HepG2 (cell line): Measurements from ENCODE around the gene PCSK6. TPM values are rescaled to one million over a fixed set of nuclear protein-coding genes. Genes with fewer than 3 reads are reported as not detected.

ENCODE experiments used
- ATAC-seq: fragments of 200-7000 bp; cut with Tn5 transposase; 3 replicates; pipeline ENCODE4 v1.9.1; 2020; ENCODE audit warnings: mild to moderate bottlenecking, moderate library complexity
- BruUV-seq: library from RNA; stranded (reverse); fragments of 400-500 nt; replicated peaks from 2 replicates; lab custom pipeline; 2021; lab: Mats Ljungman, UMichigan
- CTCF ChIA-PET: fragments of 300-600 bp; formaldehyde crosslinking; extraction: SDS; loops from one replicate; lab custom pipeline; 2021; ENCODE audit warnings: low total read pairs, inconsistent platforms, low intra/inter-chr PET ratio; lab: Yijun Ruan, JAX
- POLR2A ChIA-PET: fragments of 350-600 bp; sonication (Branson Sonifier 250); formaldehyde crosslinking; loops from one replicate; lab custom pipeline; 2020; ENCODE audit warnings: antibody characterized with exemption, inconsistent platforms; lab: Yijun Ruan, JAX
- DNase-seq: peaks from one replicate; pipeline ENCODE4 v3.0.0-alpha.2; 2015; ENCODE audit warnings: low spot score
- FAIRE-seq: peaks from 3 replicates; lab custom pipeline; 2011; peaks lifted over from hg19 to GRCh38; lab: Jason Lieb, UNC
- H2AFZ ChIP-seq: one replicate; pipeline ENCODE4 v1.6.1; 2011; ENCODE audit warnings: low read length, inconsistent platforms
- H3K27ac ChIP-seq: fragments of 300-600 bp; 3 replicates; pipeline ENCODE4 v1.8.0; 2011; ENCODE audit warnings: mixed run types, mild to moderate bottlenecking, mixed read lengths, low read length, inconsistent platforms; ENCODE audit not compliant: insufficient read depth; ENCODE audit errors: extremely low read length
- H3K27me3 ChIP-seq, 2 experiments: fragments of 200-600 bp in 1 of 2; 2 replicates in 1 of 2; 3 replicates in 1 of 2; pipeline versions ENCODE4 v1.6.0 to v1.8.0; 2011; ENCODE audit warnings: low read length in 2 of 2, mild to moderate bottlenecking in 2 of 2, moderate library complexity in 2 of 2, inconsistent platforms in 1 of 2; ENCODE audit not compliant: insufficient read depth in 2 of 2, control insufficient read depth in 1 of 2
- H3K36me3 ChIP-seq, 2 experiments: fragments of 200-600 bp in 1 of 2; replicated peaks in 1 of 2; 2 replicates in 1 of 2; 3 replicates in 1 of 2; pipeline versions ENCODE4 v1.5.1 to v1.8.0; 2011; ENCODE audit warnings: low read length in 2 of 2, inconsistent platforms in 1 of 2; ENCODE audit not compliant: insufficient read depth in 2 of 2, control insufficient read depth in 1 of 2
- H3K4me1 ChIP-seq: 2 replicates; pipeline ENCODE4 v1.5.1; 2012; ENCODE audit warnings: low read length, inconsistent platforms; ENCODE audit not compliant: insufficient read depth
- H3K4me2 ChIP-seq: 2 replicates; pipeline ENCODE4 v1.6.0; 2011; ENCODE audit warnings: low read depth, low read length, inconsistent platforms
- H3K4me3 ChIP-seq, 3 experiments: fragments of 200-600 bp in 1 of 3; sonication (generic), shearing (Covaris generic) in 1 of 3; replicated peaks in 1 of 3; 2 replicates each; pipeline ENCODE4 v1.5.1; 2011 to 2016; ENCODE audit warnings: low read length in 3 of 3, inconsistent platforms in 2 of 3, low read depth in 2 of 3, mild to moderate bottlenecking in 2 of 3, control low read depth in 1 of 3, mixed read lengths in 1 of 3; ENCODE audit not compliant: insufficient read depth in 1 of 3
- H3K79me2 ChIP-seq: one replicate; pipeline ENCODE4 v1.6.1; 2011; ENCODE audit warnings: low read length, inconsistent platforms; ENCODE audit not compliant: insufficient read depth
- H3K9ac ChIP-seq: 2 replicates; pipeline ENCODE4 v1.6.0; 2011; ENCODE audit warnings: mild to moderate bottlenecking, low read depth, low read length, inconsistent platforms; ENCODE audit not compliant: insufficient read depth
- H3K9me3 ChIP-seq: 2 replicates; pipeline ENCODE4 v1.5.1; 2012; ENCODE audit warnings: mild to moderate bottlenecking, low read length
- H4K20me1 ChIP-seq: 2 replicates; pipeline ENCODE4 v1.6.0; 2011; ENCODE audit warnings: inconsistent platforms, mild to moderate bottlenecking, low read length, moderate library complexity; ENCODE audit not compliant: insufficient read depth
- AGO2 ChIP-seq: fragments of 200-400 bp; formaldehyde crosslinking; optimal IDR thresholded peaks from 2 replicates; pipeline ENCODE3; 2017; ENCODE audit warnings: mild to moderate bottlenecking, low read depth, low read length, moderate library complexity
- CHD4 ChIP-seq: fragments of 200-600 bp; sonication (generic); IDR thresholded peaks from 2 replicates; pipeline ENCODE4 v1.7.0; 2017; ENCODE audit warnings: mild to moderate bottlenecking, low read length, borderline replicate concordance
- NCOR1 ChIP-seq: fragments of 200-600 bp; sonication (generic); IDR thresholded peaks from 2 replicates; pipeline ENCODE4 v1.7.0; 2017; ENCODE audit warnings: antibody characterized with exemption, low read length, borderline replicate concordance
- RFX5 ChIP-seq: IDR thresholded peaks from 2 replicates; pipeline ENCODE4 v1.6.1; 2011; ENCODE audit warnings: low read depth, low read length, improper control_type of control experiment
- ZBTB38 ChIP-seq: sonication (generic); formaldehyde crosslinking; IDR thresholded peaks from 2 replicates; pipeline ENCODE4 v1.5.1; 2020; ENCODE audit warnings: mild to moderate bottlenecking, missing genetic modification reagents
- ZMYM2 ChIP-seq: sonication (generic); formaldehyde crosslinking; IDR thresholded peaks from 2 replicates; pipeline ENCODE4 v1.8.0; 2022; ENCODE audit warnings: mild to moderate bottlenecking, missing genetic modification reagents
- ZNF670 ChIP-seq: sonication (generic); formaldehyde crosslinking; IDR thresholded peaks from 2 replicates; pipeline ENCODE4 v1.8.0; 2022; ENCODE audit warnings: mild to moderate bottlenecking, missing genetic modification reagents, borderline replicate concordance
- ZNF780A ChIP-seq: sonication (generic); formaldehyde crosslinking; IDR thresholded peaks from 2 replicates; pipeline ENCODE4 v1.8.0; 2022; ENCODE audit warnings: mild to moderate bottlenecking, missing genetic modification reagents, moderate library complexity
- WGBS: methylation state at CpG from one replicate; pipeline ENCODE4 v1.1.6; 2017; ENCODE audit warnings: low lambda C conversion rate; 5-methylcytosine and 5-hydroxymethylcytosine counted together
- in situ Hi-C: cut with HindIII; loops from 2 replicates; pipeline ENCODE4 v1.10.0; 2017; ENCODE audit warnings: low pct_unique_long_range_greater_than_20kb; ENCODE audit not compliant: extremely low pct_ligation_motif_present
- intact Hi-C: fragments of 100-400 bp; cut with micrococcal nuclease; formaldehyde crosslinking; loops from one replicate; pipeline ENCODE4 v1.10.0; 2022; ENCODE audit not compliant: unreplicated experiment
- polyA plus RNA-seq, 8 experiments: library from polyadenylated mRNA; depleted of rRNA in 3 of 8; stranded (reverse) in 7 of 8; unstranded in 1 of 8; fragments of >200 nt; fragmentation: Illumina TruSeq in 4 of 8; extraction: Trizol in 4 of 8; gene quantifications; 2 replicates each; pipeline versions ENCODE4 v1.2.1 to v1.2.3, GENCODE V29; 2011 to 2016; ENCODE audit warnings: low read depth in 4 of 8, missing spikeins in 1 of 8, mixed read lengths in 1 of 8; ENCODE audit not compliant: insufficient read depth in 1 of 8
- total RNA-seq, 5 experiments: library from RNA; depleted of rRNA; stranded (reverse); fragments of >200 nt; fragmentation: Illumina TruSeq; extraction: Trizol; gene quantifications; 2 replicates each; pipeline ENCODE4 v1.2.3, GENCODE V29; 2016; ENCODE audit warnings: low read depth in 1 of 5
- TF ChIP-seq, protein P1 (sequence below): sonication (generic); formaldehyde crosslinking; IDR thresholded peaks from 2 replicates; pipeline ENCODE4 v1.5.0; 2020; ENCODE audit warnings: missing genetic modification reagents
- TF ChIP-seq, protein P2 (sequence below): sonication (generic); formaldehyde crosslinking; IDR thresholded peaks from 2 replicates; pipeline ENCODE4 v1.4.0; 2020; ENCODE audit warnings: missing genetic modification reagents
- TF ChIP-seq, protein P3 (sequence below): sonication (generic); formaldehyde crosslinking; IDR thresholded peaks from 2 replicates; pipeline ENCODE4 v1.4.0; 2020; ENCODE audit warnings: missing genetic modification reagents

Gene PCSK6
- total and polyA plus RNA-seq, 2 of the 13 experiments (the other 11 are each of a cell fraction or from before 2014, with no cell fraction given), result 56.5 to 155 TPM

- TF ChIP-seq, protein P1, sequence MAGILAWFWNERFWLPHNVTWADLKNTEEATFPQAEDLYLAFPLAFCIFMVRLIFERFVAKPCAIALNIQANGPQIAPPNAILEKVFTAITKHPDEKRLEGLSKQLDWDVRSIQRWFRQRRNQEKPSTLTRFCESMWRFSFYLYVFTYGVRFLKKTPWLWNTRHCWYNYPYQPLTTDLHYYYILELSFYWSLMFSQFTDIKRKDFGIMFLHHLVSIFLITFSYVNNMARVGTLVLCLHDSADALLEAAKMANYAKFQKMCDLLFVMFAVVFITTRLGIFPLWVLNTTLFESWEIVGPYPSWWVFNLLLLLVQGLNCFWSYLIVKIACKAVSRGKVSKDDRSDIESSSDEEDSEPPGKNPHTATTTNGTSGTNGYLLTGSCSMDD (CRISPR knock-in tag), result no peak
- TF ChIP-seq ZMYM2 (CRISPR knock-in tag) (no peak), RFX5 (no peak), NCOR1 (no peak)
Measured at GRCh38 chr15:101448336-101448735, 41.2 kb downstream of the PCSK6 start (continued).

DNA sequence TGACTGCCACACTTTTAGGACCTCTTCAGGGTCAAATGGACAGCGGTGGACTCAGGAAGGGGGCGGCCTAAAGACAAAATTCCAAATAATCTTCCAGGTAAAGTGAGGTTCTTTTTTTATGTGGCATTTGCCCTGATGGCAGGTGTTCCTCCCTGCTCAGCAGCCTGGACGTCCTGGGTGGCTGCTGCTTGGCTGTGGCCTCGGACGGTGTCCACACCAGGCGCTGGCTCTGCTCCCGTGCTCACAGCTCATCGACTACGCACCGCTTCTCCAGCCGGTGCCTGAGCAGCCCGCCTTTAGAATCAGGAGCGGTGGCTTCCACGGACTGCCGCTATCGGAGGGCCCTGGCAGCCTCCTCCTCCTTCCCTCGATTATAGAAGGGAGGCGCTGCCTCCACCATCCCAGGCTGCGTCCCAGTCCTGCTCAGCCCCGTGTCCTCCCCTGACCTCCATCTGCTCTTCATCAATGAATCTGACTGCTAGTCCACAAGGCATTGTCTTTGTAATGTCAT is 41.9 kb downstream of the PCSK6 start:
- Histone ChIP-seq H4K20me1 (no peaks in the 10 kb centered on the region), H3K4me3 (0 out of 6 replicates have a peak overlapping the region, but pooled peaks of 1 of the 3 experiments have one; percentile 45), H3K9ac (0 out of 2 replicates have a peak overlapping the region, but pooled peaks have one; percentile 50), H3K27ac (peak overlapping the region; percentile 86), H3K36me3 (peaks cover 5 to 28% of the 10 kb centered on the region in 2 experiments), H3K79me2 (peaks cover 54% of the 10 kb centered on the region), H2AFZ (no peak overlapping the region), H3K27me3 (no peaks in the 10 kb centered on the region), H3K9me3 (no peaks in the 10 kb centered on the region), H3K4me1 (peaks cover 76% of the 10 kb centered on the region), H3K4me2 (peak overlapping the region; percentile 58)
- no peak for FAIRE-seq
- ChIA-PET CTCF (no interaction called here), POLR2A (no interaction called here)
- no TSS peak for BruUV-seq
- no peak for ATAC-seq
- intact Hi-C loops, result loop anchor here (2.0 kb wide), 1 partner anchor 41 kb away; the partner anchor contains the start of gene PCSK6
- no peak for DNase-seq
- TF ChIP-seq ZBTB38 (peak; percentile 88; the same call in 1 of the 2 replicates), ZNF670 (CRISPR knock-in tag) (0 out of 2 replicates have a peak, but pooled peaks have one; percentile 8), ZNF780A (no peak), AGO2 (peak; percentile 63), CHD4 (peak; percentile 14; the same call in 1 of the 2 replicates)
- TF ChIP-seq, protein P2, sequence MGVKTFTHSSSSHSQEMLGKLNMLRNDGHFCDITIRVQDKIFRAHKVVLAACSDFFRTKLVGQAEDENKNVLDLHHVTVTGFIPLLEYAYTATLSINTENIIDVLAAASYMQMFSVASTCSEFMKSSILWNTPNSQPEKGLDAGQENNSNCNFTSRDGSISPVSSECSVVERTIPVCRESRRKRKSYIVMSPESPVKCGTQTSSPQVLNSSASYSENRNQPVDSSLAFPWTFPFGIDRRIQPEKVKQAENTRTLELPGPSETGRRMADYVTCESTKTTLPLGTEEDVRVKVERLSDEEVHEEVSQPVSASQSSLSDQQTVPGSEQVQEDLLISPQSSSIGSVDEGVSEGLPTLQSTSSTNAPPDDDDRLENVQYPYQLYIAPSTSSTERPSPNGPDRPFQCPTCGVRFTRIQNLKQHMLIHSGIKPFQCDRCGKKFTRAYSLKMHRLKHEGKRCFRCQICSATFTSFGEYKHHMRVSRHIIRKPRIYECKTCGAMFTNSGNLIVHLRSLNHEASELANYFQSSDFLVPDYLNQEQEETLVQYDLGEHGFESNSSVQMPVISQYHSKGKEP (CRISPR knock-in tag), result no peak
- TF ChIP-seq, protein P3, sequence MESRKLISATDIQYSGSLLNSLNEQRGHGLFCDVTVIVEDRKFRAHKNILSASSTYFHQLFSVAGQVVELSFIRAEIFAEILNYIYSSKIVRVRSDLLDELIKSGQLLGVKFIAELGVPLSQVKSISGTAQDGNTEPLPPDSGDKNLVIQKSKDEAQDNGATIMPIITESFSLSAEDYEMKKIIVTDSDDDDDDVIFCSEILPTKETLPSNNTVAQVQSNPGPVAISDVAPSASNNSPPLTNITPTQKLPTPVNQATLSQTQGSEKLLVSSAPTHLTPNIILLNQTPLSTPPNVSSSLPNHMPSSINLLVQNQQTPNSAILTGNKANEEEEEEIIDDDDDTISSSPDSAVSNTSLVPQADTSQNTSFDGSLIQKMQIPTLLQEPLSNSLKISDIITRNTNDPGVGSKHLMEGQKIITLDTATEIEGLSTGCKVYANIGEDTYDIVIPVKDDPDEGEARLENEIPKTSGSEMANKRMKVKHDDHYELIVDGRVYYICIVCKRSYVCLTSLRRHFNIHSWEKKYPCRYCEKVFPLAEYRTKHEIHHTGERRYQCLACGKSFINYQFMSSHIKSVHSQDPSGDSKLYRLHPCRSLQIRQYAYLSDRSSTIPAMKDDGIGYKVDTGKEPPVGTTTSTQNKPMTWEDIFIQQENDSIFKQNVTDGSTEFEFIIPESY, result peak; percentile 49; the same call in 1 of the 2 replicates
- in situ Hi-C loops, result no loop called here
- WGBS, result 96% methylated on average over 20 of the region's 20 CpGs
